Pancreas (tissue), 10 donors: Measurements from ENCODE around the gene DNM3. TPM values are rescaled to one million over a fixed set of nuclear protein-coding genes. Genes with fewer than 3 reads are reported as not detected.
A peak's percentile ranks its signal among the peaks of the same experiment; 100 is the strongest.

ENCODE experiments used
- ATAC-seq, 4 donors: fragments of 200-7000 bp; cut with Tn5 transposase; one replicate each; pipeline versions ENCODE4 v1.8.0 to v1.9.1; 2020; ENCODE audit warnings: mild to moderate bottlenecking in 4 of 4, moderate library complexity in 4 of 4
- DNase-seq, 6 donors: peaks; one replicate each; pipeline ENCODE4 v3.0.0-alpha.2; 2020
- FAIRE-seq: peaks from 2 replicates; lab custom pipeline; 2012; peaks lifted over from hg19 to GRCh38; lab: Jason Lieb, UNC
- H3K27ac ChIP-seq, 4 donors: fragments of 200-600 bp; sonication (generic); 1 replicate in 3 of 4; 2 replicates in 1 of 4; pipeline versions ENCODE4 v1.5.0 to v1.8.0; 2020
- H3K27me3 ChIP-seq, 4 donors: fragments of 200-600 bp; one replicate each; pipeline ENCODE4 v1.8.0; 2021
- H3K36me3 ChIP-seq, 3 donors: fragments of 200-600 bp; sonication (generic) in 1 of 3; one replicate each; pipeline versions ENCODE4 v1.5.0 to v1.8.0; 2020 to 2021
- H3K4me1 ChIP-seq, 3 donors: fragments of 200-600 bp; one replicate each; pipeline ENCODE4 v1.8.0; 2021
- H3K4me3 ChIP-seq, 4 donors: fragments of 200-600 bp; sonication (generic) in 2 of 4; one replicate each; pipeline versions ENCODE4 v1.5.0 to v1.8.0; 2020 to 2021
- H3K9me3 ChIP-seq, 4 donors: fragments of 200-600 bp; one replicate each; pipeline ENCODE4 v1.8.0; 2021
- CTCF ChIP-seq, 4 donors: fragments of 200-600 bp; sonication (generic) in 3 of 4; IDR thresholded peaks; one replicate each; pipeline versions ENCODE4 v1.5.0 to v1.8.0; 2021; ENCODE audit warnings: antibody characterized with exemption in 4 of 4
- WGBS, 2 donors: extraction: QIAGEN DNeasy Blood & Tissue Kit; methylation state at CpG; one replicate each; pipeline ENCODE4 v1.1.7; 2013; 5-methylcytosine and 5-hydroxymethylcytosine counted together
- intact Hi-C, 3 donors: fragments of 100-400 bp; cut with DNase I; formaldehyde crosslinking; loops; one replicate each; pipeline versions ENCODE4 v1.11.1 to v1.14.2; 2022
- polyA plus RNA-seq, 2 donors: library from polyadenylated mRNA; stranded (reverse); fragments of 200-250 nt; gene quantifications; one replicate each; pipeline ENCODE4 v1.2.3, GENCODE V29; 2013
- total RNA-seq, 6 donors: library from RNA; stranded (reverse); fragmentation: NEBNext Ultra II Directional in 4 of 6; extraction: Animal tissue kit (Norgen Biotek cat#: 25700) in 4 of 6; gene quantifications; one replicate each; pipeline versions ENCODE4 v1.2.1 to v1.2.4, GENCODE V29; 2021 to 2023
- donor health status: healthy with polysubstance abuse.
- donor health status: DM: no; HTN: no; CAD: no; lungs with moderate emphysema.
- donor health status: DM: no; HTN: no; CAD: no.
- donor health status: control.
- donor health status: control.
- donor health status: Bipolar disorder and iron deficiency.
- donor health status: DM: yes; HTN: yes; CAD: no.
- donor health status: DM: no; HTN: no; CAD: no.
- donor health status: DM: no; HTN: no; CAD: no.
- donor health status: DM: yes; HTN: yes; CAD: no.

Gene DNM3
- total and polyA plus RNA-seq, 8 donors: 0.40 to 1.3 (median 0.78) TPM

DNA sequence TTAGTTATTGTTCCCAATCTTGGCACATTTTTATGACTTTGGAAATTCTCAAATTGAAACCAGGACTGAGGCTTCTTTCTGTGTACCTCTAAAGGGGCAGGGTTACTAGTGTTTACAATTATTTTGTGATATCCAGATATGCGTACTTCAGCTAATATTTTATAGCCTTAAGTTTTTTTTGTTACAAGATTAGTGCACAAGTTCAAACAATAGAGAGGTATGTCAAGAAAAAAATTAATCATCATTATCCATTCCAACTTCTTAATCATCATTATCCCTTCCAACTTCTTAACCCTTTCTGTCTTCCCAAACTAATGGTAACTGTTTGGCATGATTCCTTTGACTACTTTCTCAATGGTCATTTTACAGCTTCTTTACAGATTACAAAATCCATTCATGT is 306.2 kb downstream of the DNM3 start:
- no peak overlapping the region for H3K27ac ChIP-seq
- 68% methylated on average over 1 of the region's 1 CpG for WGBS, 2 donors
- no peak overlapping the region for H3K4me3 ChIP-seq
- no peaks in the 10 kb centered on the region for H3K36me3 ChIP-seq
- H3K4me1 ChIP-seq: peaks cover 0 to 9% (median 4%) of the 10 kb centered on the region in 3 donors
- no peaks in the 10 kb centered on the region for H3K27me3 ChIP-seq
- TF ChIP-seq CTCF (IDR thresholded peaks at IDR 0.05): no peak
- no peak for FAIRE-seq
- ATAC-seq: no peak
- DNase-seq: no peak
- no peaks in the 10 kb centered on the region for H3K9me3 ChIP-seq
- intact Hi-C loops: no loop called here

DNA sequence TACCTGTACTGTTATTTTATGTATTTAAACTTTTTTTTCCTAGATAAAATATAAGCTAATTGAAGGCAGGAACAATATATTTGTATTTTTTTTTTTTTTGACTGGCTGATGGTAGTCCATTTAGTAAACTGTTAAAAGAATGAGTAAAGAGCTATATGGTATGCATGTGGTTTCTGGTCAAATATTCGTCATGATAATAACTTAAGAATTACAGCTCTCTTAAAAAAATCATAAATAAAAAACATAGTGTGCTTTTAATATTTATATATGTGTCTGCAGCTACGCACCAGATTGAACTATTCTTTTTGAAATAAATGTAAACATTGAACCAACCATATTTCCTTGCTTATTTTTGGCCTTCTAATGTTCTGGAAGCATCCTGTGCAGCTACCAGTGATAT is 306.9 kb downstream of the DNM3 start:
- intact Hi-C loops: no loop called here
- Histone ChIP-seq H3K27me3 (no peaks in the 10 kb centered on the region), H3K9me3 (no peaks in the 10 kb centered on the region), H3K36me3 (no peaks in the 10 kb centered on the region), H3K27ac (no peak overlapping the region), H3K4me3 (no peak overlapping the region), H3K4me1 (peaks cover 0 to 9% (median 4%) of the 10 kb centered on the region in 3 donors)
- ATAC-seq (no peak), DNase-seq (no peak), FAIRE-seq (no peak)
- WGBS, 2 donors: 84 to 91% methylated on average over 2 of the region's 2 CpGs
- no peak for TF ChIP-seq CTCF (IDR thresholded peaks at IDR 0.05)

GRCh38 chr1:172148707-172149106 is 307.4 kb downstream of the DNM3 start:
- no peak overlapping the region for H3K27ac ChIP-seq
- H3K4me3 ChIP-seq: no peak overlapping the region
- H3K27me3 ChIP-seq: no peaks in the 10 kb centered on the region
- no peak for DNase-seq
- H3K9me3 ChIP-seq: no peaks in the 10 kb centered on the region
- no peaks in the 10 kb centered on the region for H3K36me3 ChIP-seq
- peaks cover 0 to 9% (median 1%) of the 10 kb centered on the region in 3 donors for H3K4me1 ChIP-seq
- no peak for FAIRE-seq
- intact Hi-C loops: no loop called here
- ATAC-seq: no peak
- no peak for TF ChIP-seq CTCF (IDR thresholded peaks at IDR 0.05)

DNA sequence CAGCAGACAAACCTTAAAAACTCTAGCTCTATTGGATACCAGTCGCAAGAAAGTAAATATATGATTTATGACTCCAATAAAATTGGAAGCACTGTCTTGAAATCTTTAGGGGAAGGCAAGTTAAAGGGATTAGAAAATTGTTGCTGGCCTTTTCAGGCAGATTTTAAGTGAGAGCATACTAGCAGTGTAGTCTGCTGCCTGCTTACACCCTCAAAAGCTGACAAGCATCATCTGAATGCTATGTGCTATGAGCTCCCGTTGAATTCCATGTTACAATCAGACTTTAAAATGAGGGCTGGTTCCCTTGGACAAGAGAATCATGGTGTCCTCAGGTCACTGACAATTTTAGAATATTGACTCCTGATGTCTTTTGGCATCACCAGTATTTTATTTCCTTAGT is 308.0 kb downstream of the DNM3 start:
- TF ChIP-seq CTCF (IDR thresholded peaks at IDR 0.05): no peak
- no peak overlapping the region for H3K4me3 ChIP-seq
- 91 to 93% methylated on average over 2 of the region's 2 CpGs for WGBS, 2 donors
- H3K27ac ChIP-seq: no peak overlapping the region
- FAIRE-seq (no peak), ATAC-seq (no peak), DNase-seq (no peak)
- H3K9me3 ChIP-seq: no peaks in the 10 kb centered on the region
- intact Hi-C loops: no loop called here
- H3K27me3 ChIP-seq: no peaks in the 10 kb centered on the region
- H3K36me3 ChIP-seq: no peaks in the 10 kb centered on the region
- H3K4me1 ChIP-seq: peaks cover 0 to 9% (median 0%) of the 10 kb centered on the region in 3 donors

- Histone ChIP-seq H3K36me3 (no peaks in the 10 kb centered on the region), H3K27ac (no peak overlapping the region), H3K27me3 (no peaks in the 10 kb centered on the region), H3K9me3 (no peaks in the 10 kb centered on the region), H3K4me3 (no peak overlapping the region), H3K4me1 (no peaks in the 10 kb centered on the region)
- FAIRE-seq (peak; percentile 45), ATAC-seq (peak in 2 of 4 donors; percentile 50 to 60), DNase-seq (no peak)
- WGBS, 2 donors: 79 to 80% methylated on average over 2 of the region's 2 CpGs
- no peak for TF ChIP-seq CTCF (IDR thresholded peaks at IDR 0.05)
- intact Hi-C loops: no loop called here
These were observed 313.3 kb downstream of the DNM3 start for GRCh38 chr1:172154551-172154950.
